HL-60 (cell line): ENCODE results near the gene ISG15.

Experiments used
- DNase-seq, 2 experiments: peaks; one replicate each; pipeline ENCODE4 v3.0.0-alpha.2; 2010 to 2020; ENCODE audit warnings: low read depth in 1 of 2, low spot score in 1 of 2
- H3K27ac ChIP-seq: fragments of 250-450 bp; sonication (Bioruptor Pico); replicated peaks from 2 replicates; pipeline ENCODE4 v1.5.1; 2020; ENCODE audit warnings: mild to moderate bottlenecking, moderate library complexity
- H3K27me3 ChIP-seq: fragments of 250-450 bp; sonication (Bioruptor Pico); 2 replicates; pipeline ENCODE4 v1.5.1; 2021; ENCODE audit warnings: mild to moderate bottlenecking, moderate library complexity; ENCODE audit not compliant: insufficient read depth, poor library complexity, severe bottlenecking
- H3K4me3 ChIP-seq: replicated peaks from 2 replicates; pipeline ENCODE4 v1.5.1; 2011; ENCODE audit warnings: mild to moderate bottlenecking, control low read depth, low read length; ENCODE audit not compliant: insufficient read depth
- GABPA ChIP-seq: IDR thresholded peaks from 2 replicates; pipeline ENCODE4 v1.6.1; 2012; ENCODE audit warnings: low read depth
- POLR2AphosphoS5 ChIP-seq: IDR thresholded peaks from 2 replicates; pipeline ENCODE4 v1.6.1; 2012; ENCODE audit warnings: low read depth
- SPI1 ChIP-seq: IDR thresholded peaks from 2 replicates; pipeline ENCODE4 v1.6.1; 2012; ENCODE audit warnings: low read depth, mild to moderate bottlenecking, borderline replicate concordance
- TF ChIP-seq, protein P1 (sequence below): IDR thresholded peaks from one replicate; pipeline ENCODE4 v1.5.1; 2011; ENCODE audit warnings: low read length, control low read depth, inconsistent platforms; ENCODE audit not compliant: insufficient read depth
- TF ChIP-seq, protein P2 (sequence below): IDR thresholded peaks from 2 replicates; pipeline ENCODE4 v1.6.1; 2012; ENCODE audit warnings: low read depth; ENCODE audit not compliant: insufficient replicate concordance

The ISG15 gene

DNA sequence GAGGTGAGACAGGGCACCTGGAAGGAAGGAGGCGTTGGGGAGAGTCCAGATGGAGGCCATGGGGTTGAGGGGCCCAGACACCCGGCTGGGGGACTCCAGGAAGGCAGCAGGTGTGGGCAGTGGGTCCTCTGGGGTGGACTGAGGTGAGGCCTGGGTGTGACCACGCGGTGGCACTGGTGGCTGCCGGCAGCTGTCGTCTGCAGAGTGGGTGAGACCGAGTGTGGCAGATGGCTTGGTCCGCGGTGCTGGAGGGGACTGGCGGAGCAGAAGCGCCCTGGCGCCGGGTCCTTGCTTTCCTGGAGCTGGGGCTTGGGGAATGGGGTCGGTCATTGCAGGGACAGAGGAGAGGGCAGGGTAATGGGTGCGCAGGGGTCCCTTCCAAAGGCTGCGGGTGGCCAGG, 19.1 kb downstream of the ISG15 start:
- peak in 1 of 2 experiments; percentile 34 for DNase-seq
- peaks cover 25% of the 10 kb centered on the region for H3K27me3 ChIP-seq
- H3K4me3 ChIP-seq = no peak overlapping the region
- no peak overlapping the region for H3K27ac ChIP-seq
- no peak for TF ChIP-seq GABPA
- TF ChIP-seq, protein P1, sequence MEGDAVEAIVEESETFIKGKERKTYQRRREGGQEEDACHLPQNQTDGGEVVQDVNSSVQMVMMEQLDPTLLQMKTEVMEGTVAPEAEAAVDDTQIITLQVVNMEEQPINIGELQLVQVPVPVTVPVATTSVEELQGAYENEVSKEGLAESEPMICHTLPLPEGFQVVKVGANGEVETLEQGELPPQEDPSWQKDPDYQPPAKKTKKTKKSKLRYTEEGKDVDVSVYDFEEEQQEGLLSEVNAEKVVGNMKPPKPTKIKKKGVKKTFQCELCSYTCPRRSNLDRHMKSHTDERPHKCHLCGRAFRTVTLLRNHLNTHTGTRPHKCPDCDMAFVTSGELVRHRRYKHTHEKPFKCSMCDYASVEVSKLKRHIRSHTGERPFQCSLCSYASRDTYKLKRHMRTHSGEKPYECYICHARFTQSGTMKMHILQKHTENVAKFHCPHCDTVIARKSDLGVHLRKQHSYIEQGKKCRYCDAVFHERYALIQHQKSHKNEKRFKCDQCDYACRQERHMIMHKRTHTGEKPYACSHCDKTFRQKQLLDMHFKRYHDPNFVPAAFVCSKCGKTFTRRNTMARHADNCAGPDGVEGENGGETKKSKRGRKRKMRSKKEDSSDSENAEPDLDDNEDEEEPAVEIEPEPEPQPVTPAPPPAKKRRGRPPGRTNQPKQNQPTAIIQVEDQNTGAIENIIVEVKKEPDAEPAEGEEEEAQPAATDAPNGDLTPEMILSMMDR = no peak
- TF ChIP-seq POLR2AphosphoS5 = no peak
- TF ChIP-seq, protein P2, sequence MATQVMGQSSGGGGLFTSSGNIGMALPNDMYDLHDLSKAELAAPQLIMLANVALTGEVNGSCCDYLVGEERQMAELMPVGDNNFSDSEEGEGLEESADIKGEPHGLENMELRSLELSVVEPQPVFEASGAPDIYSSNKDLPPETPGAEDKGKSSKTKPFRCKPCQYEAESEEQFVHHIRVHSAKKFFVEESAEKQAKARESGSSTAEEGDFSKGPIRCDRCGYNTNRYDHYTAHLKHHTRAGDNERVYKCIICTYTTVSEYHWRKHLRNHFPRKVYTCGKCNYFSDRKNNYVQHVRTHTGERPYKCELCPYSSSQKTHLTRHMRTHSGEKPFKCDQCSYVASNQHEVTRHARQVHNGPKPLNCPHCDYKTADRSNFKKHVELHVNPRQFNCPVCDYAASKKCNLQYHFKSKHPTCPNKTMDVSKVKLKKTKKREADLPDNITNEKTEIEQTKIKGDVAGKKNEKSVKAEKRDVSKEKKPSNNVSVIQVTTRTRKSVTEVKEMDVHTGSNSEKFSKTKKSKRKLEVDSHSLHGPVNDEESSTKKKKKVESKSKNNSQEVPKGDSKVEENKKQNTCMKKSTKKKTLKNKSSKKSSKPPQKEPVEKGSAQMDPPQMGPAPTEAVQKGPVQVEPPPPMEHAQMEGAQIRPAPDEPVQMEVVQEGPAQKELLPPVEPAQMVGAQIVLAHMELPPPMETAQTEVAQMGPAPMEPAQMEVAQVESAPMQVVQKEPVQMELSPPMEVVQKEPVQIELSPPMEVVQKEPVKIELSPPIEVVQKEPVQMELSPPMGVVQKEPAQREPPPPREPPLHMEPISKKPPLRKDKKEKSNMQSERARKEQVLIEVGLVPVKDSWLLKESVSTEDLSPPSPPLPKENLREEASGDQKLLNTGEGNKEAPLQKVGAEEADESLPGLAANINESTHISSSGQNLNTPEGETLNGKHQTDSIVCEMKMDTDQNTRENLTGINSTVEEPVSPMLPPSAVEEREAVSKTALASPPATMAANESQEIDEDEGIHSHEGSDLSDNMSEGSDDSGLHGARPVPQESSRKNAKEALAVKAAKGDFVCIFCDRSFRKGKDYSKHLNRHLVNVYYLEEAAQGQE = no peak
- no peak for TF ChIP-seq SPI1

DNA sequence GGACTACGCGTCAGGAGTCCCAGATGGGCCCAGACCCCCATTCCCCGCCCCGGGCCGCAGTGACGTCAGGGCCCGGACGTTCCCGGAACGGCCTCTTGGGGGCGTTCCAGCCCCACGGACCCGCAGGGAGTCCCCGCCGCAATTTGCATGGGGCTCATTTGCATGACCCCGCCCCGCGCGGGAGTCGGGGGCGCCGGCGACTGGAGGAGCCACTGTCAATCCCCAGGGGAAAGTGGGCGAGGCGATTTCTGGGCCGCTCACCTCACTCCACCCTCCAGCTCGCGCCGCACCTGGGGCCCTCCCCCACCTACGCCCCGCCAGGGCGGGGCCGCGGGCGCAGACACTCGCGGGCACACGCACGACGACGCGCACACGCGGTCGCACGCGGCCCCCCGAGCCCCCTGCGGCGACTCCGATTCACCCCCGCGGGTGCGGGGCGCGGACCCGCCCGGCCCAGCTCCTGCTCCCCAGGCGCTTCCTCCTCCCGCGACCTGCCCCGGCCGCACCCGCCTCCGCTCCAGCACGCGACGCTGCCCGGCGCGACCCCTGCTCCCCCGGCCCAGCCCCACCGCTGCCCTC, 19.8 kb downstream of the ISG15 start:
- TF ChIP-seq GABPA = no peak
- TF ChIP-seq, protein P1 = peak; percentile 42
- peak overlapping the region; percentile 30 for H3K4me3 ChIP-seq
- no peak overlapping the region for H3K27ac ChIP-seq
- peaks cover 25% of the 10 kb centered on the region for H3K27me3 ChIP-seq
- peak; percentile 66 to 69 for DNase-seq

DNA sequence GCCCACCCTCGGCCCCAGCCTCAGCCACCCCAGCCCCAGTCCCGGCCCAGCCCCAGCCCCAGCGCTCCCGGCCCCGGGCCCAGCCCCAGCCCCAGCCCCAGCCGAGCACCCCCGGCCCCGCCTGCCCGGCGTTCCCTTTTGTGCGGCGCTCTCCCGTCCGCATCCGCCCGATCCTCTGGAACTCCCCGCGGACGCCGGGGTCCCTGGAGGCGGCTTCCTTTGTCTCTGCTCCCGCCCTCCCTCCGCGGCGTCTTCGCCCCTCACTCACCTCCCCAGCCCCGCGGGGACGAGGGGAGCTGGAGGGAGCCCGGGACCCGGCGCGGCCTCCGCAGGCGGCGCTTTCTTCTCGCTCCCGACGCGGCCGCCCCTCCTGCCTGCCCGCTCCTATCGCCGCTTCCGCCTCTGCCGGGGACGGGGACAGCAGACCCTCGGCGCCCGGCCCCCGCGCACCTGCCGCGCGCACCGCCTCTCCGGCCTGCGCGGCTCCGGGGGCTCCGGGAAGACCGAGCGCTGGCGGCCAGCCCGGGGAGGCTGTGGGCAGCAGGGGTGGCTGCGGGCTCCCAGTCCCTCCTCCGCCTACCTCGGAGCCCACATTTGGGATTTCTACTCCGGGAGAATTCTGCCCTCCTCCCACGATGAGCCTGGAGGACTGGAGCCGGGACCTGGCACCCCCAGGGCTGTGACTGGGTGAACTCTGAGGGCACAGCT, 20.6 kb downstream of the ISG15 start:
- TF ChIP-seq GABPA (no peak), POLR2AphosphoS5 (no peak), SPI1 (no peak)
- TF ChIP-seq, protein P1 = no peak
- TF ChIP-seq, protein P2 = no peak
- no peak for DNase-seq
- Histone ChIP-seq H3K27ac (no peak overlapping the region), H3K4me3 (no peak overlapping the region; the same call in 1 of the 2 replicates), H3K27me3 (peaks cover 25% of the 10 kb centered on the region)

DNA sequence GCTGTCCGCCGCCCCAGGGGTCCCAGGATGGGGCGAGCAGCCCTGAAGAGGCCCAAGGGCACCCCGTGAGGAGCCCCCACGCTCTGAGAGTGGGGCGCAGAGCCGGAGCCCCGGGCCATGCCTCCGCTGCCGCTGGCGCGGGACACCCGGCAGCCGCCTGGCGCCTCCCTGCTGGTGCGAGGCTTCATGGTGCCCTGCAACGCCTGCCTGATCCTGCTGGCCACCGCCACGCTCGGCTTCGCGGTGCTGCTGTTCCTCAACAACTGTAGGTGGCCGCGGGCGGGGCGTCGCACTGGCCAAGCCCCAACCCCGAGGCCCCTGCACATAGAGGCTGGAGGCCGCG, 21.1 kb downstream of the ISG15 start:
- DNase-seq = no peak
- no peak overlapping the region for H3K27ac ChIP-seq
- no peak overlapping the region for H3K4me3 ChIP-seq
- peaks cover 25% of the 10 kb centered on the region for H3K27me3 ChIP-seq
- TF ChIP-seq SPI1 = no peak
- TF ChIP-seq GABPA = no peak
- TF ChIP-seq POLR2AphosphoS5 = no peak
- TF ChIP-seq, protein P2 = no peak
- TF ChIP-seq, protein P1 = no peak
